ENCODE results near the gene ARHGEF10L. TPM values are rescaled to one million over a fixed set of nuclear protein-coding genes. Genes with fewer than 3 reads are reported as not detected.

Gene ARHGEF10L
- total and polyA plus RNA-seq, 4 donors, result 15.0 to 43.4 (median 24.3) TPM

GRCh38 chr1:17594026-17594425, 54.5 kb downstream of the ARHGEF10L start:
- TF ChIP-seq CTCF (IDR thresholded peaks at IDR 0.05; ENCODE audit: control extremely low read depth, extremely low read depth), result no peak
- DNase-seq, result no peak
- peaks cover 0 to 3% (median 1%) of the 10 kb centered on the region in 5 donors for H3K4me1 ChIP-seq (ENCODE audit: control insufficient read depth in 5 of 5, insufficient read depth in 5 of 5, low read length in 5 of 5)

GRCh38 chr1:17594690-17595601, 55.4 kb downstream of the ARHGEF10L start:
- DNase-seq (no peak), ATAC-seq (ENCODE audit: insufficient read depth, low FRiP score) (no peak)
- Histone ChIP-seq H3K9me3 (ENCODE audit: control insufficient read depth in 4 of 4, insufficient read depth in 3 of 4, low read length in 3 of 4) (no peaks in the 10 kb centered on the region), H3K27me3 (ENCODE audit: control insufficient read depth in 3 of 3, insufficient read depth in 3 of 3, low read length in 2 of 3) (no peaks in the 10 kb centered on the region), H3K4me1 (ENCODE audit: control insufficient read depth in 5 of 5, insufficient read depth in 5 of 5, low read length in 5 of 5) (peaks cover 0 to 5% (median 0%) of the 10 kb centered on the region in 5 donors), H3K9ac (ENCODE audit: insufficient read depth in 1 of 2, low read length in 2 of 2) (no peak overlapping the region), H3K36me3 (ENCODE audit: control insufficient read depth in 4 of 4, insufficient read depth in 4 of 4, low read length in 4 of 4) (peaks cover 0 to 2% (median 0%) of the 10 kb centered on the region in 4 donors), H3K4me3 (no peak overlapping the region), H3K27ac (ENCODE audit: low read depth in 1 of 2, low read length in 1 of 2) (peak overlapping the region in 1 of 2 donors; percentile 48)
- TF ChIP-seq CTCF (IDR thresholded peaks at IDR 0.05; ENCODE audit: control extremely low read depth, extremely low read depth), result no peak
- 66 to 68% methylated on average over 8 of the region's 8 CpGs for WGBS, 2 donors

More at GRCh38 chr1:17594026-17594425, 54.5 kb downstream of the ARHGEF10L start:
- Histone ChIP-seq H3K4me3 (no peak overlapping the region), H3K27ac (ENCODE audit: low read depth in 1 of 2, low read length in 1 of 2) (peak overlapping the region; percentile 20 to 55), H3K9me3 (ENCODE audit: control insufficient read depth in 4 of 4, insufficient read depth in 3 of 4, low read length in 3 of 4) (no peaks in the 10 kb centered on the region), H3K27me3 (ENCODE audit: control insufficient read depth in 3 of 3, insufficient read depth in 3 of 3, low read length in 2 of 3) (no peaks in the 10 kb centered on the region), H3K9ac (ENCODE audit: insufficient read depth in 1 of 2, low read length in 2 of 2) (no peak overlapping the region), H3K36me3 (ENCODE audit: control insufficient read depth in 4 of 4, insufficient read depth in 4 of 4, low read length in 4 of 4) (peaks cover 0 to 2% (median 0%) of the 10 kb centered on the region in 4 donors)
- ATAC-seq (ENCODE audit: insufficient read depth, low FRiP score), result no peak
- WGBS, 2 donors, result 80 to 85% methylated on average over 5 of the region's 5 CpGs

GRCh38 chr1:17595602-17595925, 56.1 kb downstream of the ARHGEF10L start:
- no peak overlapping the region for H3K27ac ChIP-seq (ENCODE audit: low read depth in 1 of 2, low read length in 1 of 2)
- no peak overlapping the region for H3K9ac ChIP-seq (ENCODE audit: insufficient read depth in 1 of 2, low read length in 2 of 2)
- no peaks in the 10 kb centered on the region for H3K27me3 ChIP-seq (ENCODE audit: control insufficient read depth in 3 of 3, insufficient read depth in 3 of 3, low read length in 2 of 3)
- ATAC-seq (ENCODE audit: insufficient read depth, low FRiP score) (no peak), DNase-seq (no peak)
- WGBS, 2 donors, result 74 to 76% methylated on average over 10 of the region's 10 CpGs
- H3K9me3 ChIP-seq (ENCODE audit: control insufficient read depth in 4 of 4, insufficient read depth in 3 of 4, low read length in 3 of 4), result no peaks in the 10 kb centered on the region
- H3K4me3 ChIP-seq, result no peak overlapping the region
- TF ChIP-seq CTCF (IDR thresholded peaks at IDR 0.05; ENCODE audit: control extremely low read depth, extremely low read depth), result no peak
- H3K36me3 ChIP-seq (ENCODE audit: control insufficient read depth in 4 of 4, insufficient read depth in 4 of 4, low read length in 4 of 4), result peaks cover 0 to under 1% (median 0%) of the 10 kb centered on the region in 4 donors
- peaks cover 0 to 5% (median 0%) of the 10 kb centered on the region in 5 donors for H3K4me1 ChIP-seq (ENCODE audit: control insufficient read depth in 5 of 5, insufficient read depth in 5 of 5, low read length in 5 of 5)

All from lung (tissue), 12 donors.